ENCODE measurements around the gene RNF157. TPM values are rescaled to one million over a fixed set of nuclear protein-coding genes. Genes with fewer than 3 reads are reported as not detected.

The RNF157 gene
- total and polyA plus RNA-seq, 10 of the 15 experiments (the other 5 are each of a cell fraction or from before 2014, with no cell fraction given): 1.4 to 15.9 (median 9.6) TPM

DNA sequence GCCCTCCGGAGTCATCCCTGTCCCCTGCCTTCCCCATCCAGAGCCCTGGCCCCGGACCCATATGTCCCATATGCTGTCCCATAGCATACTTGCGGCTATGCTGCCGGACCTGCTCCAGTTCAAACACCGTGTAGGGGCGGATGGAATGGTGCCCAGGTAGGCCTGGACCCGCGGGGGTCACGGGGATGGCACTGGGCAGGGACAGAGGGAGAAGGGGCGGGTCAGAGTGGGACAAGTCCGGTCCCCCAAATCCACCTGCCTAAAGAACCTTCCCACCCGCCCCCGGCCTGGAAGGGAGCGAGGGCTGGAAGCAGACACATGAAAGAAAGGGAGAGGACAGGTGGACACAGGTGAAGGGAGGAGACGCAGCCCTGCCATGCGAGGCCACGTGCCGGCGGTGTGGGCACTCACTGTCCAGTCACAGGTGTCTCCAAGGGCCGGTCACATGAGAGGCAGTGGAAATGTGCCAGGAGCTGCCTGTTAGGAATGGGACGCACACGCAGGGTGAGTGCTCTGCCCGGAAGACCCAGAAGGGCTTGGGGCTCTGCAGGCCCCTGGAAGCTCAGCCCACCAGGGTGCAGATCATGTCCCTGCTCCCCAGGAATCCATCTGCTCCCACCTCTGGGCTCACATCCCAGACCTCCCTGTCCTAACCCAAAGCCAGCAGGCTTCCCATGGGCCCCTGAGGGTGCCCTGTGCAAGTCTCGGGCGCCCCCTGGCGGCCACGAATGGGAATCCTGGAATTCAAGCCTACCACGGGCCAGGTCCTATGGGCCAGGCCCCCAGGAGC is 38.9 kb upstream of the RNF157 start (continued):
- TF ChIP-seq, protein P1, sequence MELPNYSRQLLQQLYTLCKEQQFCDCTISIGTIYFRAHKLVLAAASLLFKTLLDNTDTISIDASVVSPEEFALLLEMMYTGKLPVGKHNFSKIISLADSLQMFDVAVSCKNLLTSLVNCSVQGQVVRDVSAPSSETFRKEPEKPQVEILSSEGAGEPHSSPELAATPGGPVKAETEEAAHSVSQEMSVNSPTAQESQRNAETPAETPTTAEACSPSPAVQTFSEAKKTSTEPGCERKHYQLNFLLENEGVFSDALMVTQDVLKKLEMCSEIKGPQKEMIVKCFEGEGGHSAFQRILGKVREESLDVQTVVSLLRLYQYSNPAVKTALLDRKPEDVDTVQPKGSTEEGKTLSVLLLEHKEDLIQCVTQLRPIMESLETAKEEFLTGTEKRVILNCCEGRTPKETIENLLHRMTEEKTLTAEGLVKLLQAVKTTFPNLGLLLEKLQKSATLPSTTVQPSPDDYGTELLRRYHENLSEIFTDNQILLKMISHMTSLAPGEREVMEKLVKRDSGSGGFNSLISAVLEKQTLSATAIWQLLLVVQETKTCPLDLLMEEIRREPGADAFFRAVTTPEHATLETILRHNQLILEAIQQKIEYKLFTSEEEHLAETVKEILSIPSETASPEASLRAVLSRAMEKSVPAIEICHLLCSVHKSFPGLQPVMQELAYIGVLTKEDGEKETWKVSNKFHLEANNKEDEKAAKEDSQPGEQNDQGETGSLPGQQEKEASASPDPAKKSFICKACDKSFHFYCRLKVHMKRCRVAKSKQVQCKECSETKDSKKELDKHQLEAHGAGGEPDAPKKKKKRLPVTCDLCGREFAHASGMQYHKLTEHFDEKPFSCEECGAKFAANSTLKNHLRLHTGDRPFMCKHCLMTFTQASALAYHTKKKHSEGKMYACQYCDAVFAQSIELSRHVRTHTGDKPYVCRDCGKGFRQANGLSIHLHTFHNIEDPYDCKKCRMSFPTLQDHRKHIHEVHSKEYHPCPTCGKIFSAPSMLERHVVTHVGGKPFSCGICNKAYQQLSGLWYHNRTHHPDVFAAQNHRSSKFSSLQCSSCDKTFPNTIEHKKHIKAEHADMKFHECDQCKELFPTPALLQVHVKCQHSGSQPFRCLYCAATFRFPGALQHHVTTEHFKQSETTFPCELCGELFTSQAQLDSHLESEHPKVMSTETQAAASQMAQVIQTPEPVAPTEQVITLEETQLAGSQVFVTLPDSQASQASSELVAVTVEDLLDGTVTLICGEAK (IDR thresholded peaks at IDR 0.05; ENCODE audit: borderline replicate concordance): no peak
- TF ChIP-seq CBFB (IDR thresholded peaks at IDR 0.05; ENCODE audit: low read depth) (no peak), TCF3 (IDR thresholded peaks at IDR 0.05; ENCODE audit: borderline replicate concordance, insufficient read depth, low read depth, low read length) (no peak), CREB1 (IDR thresholded peaks at IDR 0.05; ENCODE audit: low read depth) (no peak), IKZF1 (conservative IDR thresholded peaks at IDR 0.05) (peak; percentile 69), SMAD5 (IDR thresholded peaks at IDR 0.05; ENCODE audit: low read depth) (no peak), POLR2AphosphoS5 (IDR thresholded peaks at IDR 0.05; ENCODE audit: low read length) (no peak), SMAD1 (IDR thresholded peaks at IDR 0.05; ENCODE audit: low read depth, partially characterized antibody) (no peak), ZBTB11 (CRISPR knock-in tag; IDR thresholded peaks at IDR 0.05) (no peak), NR2C1 (IDR thresholded peaks at IDR 0.05) (no peak), BCL3 (IDR thresholded peaks at IDR 0.05; ENCODE audit: borderline replicate concordance, insufficient read depth, low read depth, low read length, poor library complexity, severe bottlenecking) (no peak), RBBP5 (conservative IDR thresholded peaks at IDR 0.05) (no peak), ASH2L (IDR thresholded peaks at IDR 0.05; ENCODE audit: borderline replicate concordance, low read depth) (no peak)
- TF ChIP-seq, protein P2, sequence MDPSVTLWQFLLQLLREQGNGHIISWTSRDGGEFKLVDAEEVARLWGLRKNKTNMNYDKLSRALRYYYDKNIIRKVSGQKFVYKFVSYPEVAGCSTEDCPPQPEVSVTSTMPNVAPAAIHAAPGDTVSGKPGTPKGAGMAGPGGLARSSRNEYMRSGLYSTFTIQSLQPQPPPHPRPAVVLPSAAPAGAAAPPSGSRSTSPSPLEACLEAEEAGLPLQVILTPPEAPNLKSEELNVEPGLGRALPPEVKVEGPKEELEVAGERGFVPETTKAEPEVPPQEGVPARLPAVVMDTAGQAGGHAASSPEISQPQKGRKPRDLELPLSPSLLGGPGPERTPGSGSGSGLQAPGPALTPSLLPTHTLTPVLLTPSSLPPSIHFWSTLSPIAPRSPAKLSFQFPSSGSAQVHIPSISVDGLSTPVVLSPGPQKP (IDR thresholded peaks at IDR 0.05; ENCODE audit: low read depth, low read length): no peak
- TF ChIP-seq, protein P3, sequence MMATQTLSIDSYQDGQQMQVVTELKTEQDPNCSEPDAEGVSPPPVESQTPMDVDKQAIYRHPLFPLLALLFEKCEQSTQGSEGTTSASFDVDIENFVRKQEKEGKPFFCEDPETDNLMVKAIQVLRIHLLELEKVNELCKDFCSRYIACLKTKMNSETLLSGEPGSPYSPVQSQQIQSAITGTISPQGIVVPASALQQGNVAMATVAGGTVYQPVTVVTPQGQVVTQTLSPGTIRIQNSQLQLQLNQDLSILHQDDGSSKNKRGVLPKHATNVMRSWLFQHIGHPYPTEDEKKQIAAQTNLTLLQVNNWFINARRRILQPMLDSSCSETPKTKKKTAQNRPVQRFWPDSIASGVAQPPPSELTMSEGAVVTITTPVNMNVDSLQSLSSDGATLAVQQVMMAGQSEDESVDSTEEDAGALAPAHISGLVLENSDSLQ (IDR thresholded peaks at IDR 0.05): no peak

Measured in GM12878 (cell line).